Right lobe of liver (tissue), 4 donors: ENCODE measurements around the gene PLEKHA1.

ENCODE experiments used
- POLR2A ChIP-seq: fragments of 450-650 bp; IDR thresholded peaks from one replicate; pipeline ENCODE4 v1.6.1; 2017; ENCODE audit warnings: antibody characterized with exemption, mild to moderate bottlenecking
- TF ChIP-seq, protein P1 (sequence below), 4 donors: fragments of 200-600 bp in 3 of 4; fragments of 450-650 bp in 1 of 4; IDR thresholded peaks; one replicate each; pipeline versions ENCODE4 v1.5.1 to v1.8.0; 2016 to 2022; ENCODE audit warnings: antibody characterized with exemption in 4 of 4, mild to moderate bottlenecking in 2 of 4
- donor health status: DM: no; HTN: no; CAD: no.
- donor health status: DM: no; HTN: no; CAD: no.
- donor health status: DM: no; HTN: yes; CAD: no.

DNA sequence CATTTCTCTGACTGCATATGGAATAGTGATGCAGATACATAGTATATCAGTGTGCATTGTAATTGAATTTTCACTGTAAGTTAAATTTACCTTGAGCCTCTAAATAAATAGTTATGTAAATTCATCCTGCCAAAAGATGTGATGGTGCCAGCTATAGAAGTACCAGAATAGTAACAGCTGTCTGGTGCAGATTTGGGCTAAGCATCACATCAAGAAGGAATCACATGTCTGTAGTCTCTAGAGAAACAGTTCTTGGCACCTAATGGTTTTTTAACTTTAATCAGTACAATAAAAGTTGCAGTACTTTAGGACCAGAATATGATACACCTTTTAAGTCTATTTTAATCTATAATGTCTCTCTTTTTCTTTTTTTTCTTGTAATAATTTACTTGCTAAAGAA, 17.4 kb downstream of the PLEKHA1 start:
- TF ChIP-seq, protein P1, sequence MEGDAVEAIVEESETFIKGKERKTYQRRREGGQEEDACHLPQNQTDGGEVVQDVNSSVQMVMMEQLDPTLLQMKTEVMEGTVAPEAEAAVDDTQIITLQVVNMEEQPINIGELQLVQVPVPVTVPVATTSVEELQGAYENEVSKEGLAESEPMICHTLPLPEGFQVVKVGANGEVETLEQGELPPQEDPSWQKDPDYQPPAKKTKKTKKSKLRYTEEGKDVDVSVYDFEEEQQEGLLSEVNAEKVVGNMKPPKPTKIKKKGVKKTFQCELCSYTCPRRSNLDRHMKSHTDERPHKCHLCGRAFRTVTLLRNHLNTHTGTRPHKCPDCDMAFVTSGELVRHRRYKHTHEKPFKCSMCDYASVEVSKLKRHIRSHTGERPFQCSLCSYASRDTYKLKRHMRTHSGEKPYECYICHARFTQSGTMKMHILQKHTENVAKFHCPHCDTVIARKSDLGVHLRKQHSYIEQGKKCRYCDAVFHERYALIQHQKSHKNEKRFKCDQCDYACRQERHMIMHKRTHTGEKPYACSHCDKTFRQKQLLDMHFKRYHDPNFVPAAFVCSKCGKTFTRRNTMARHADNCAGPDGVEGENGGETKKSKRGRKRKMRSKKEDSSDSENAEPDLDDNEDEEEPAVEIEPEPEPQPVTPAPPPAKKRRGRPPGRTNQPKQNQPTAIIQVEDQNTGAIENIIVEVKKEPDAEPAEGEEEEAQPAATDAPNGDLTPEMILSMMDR (IDR thresholded peaks at IDR 0.05), result no peak
- TF ChIP-seq POLR2A, result no peak
